ENCODE measurements around the gene NTSR1. TPM values are rescaled to one million over a fixed set of nuclear protein-coding genes. Genes with fewer than 3 reads are reported as not detected.
A peak's percentile ranks its signal among the peaks of the same experiment; 100 is the strongest.

Gene NTSR1
- total RNA-seq, 1 experiment from 2014 or later = 0.98 TPM

DNA sequence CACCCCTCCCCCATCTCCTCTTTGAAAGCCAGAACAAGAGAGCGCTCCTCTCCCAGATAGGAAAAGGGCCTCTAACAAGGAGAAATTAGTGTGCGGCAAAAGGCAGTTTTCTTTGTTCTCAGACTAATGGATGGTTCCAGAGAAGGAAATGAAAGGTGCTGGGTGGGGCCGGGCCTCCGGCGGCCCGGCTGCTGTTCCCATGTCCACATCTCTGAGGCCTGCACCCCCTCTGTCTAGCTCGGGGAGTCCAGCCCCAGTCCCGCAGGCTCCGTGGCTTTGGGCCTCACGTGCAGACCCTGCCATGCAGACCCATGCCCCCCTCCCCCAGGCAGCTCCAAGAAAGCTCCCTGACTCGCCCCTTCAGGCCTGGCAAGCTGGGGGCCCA lies 51.8 kb downstream of the NTSR1 start:
- Histone ChIP-seq H3F3A (ENCODE audit: insufficient read depth, low read depth) (peaks cover 26% of the 10 kb centered on the region; the same call in 1 of the 2 replicates), H3K9me2 (ENCODE audit: insufficient read depth) (no peaks in the 10 kb centered on the region), H3K79me2 (ENCODE audit: low read depth) (no peaks in the 10 kb centered on the region), H3K9me3 (ENCODE audit: insufficient read depth, low read depth) (no peaks in the 10 kb centered on the region), H3K36me3 (ENCODE audit: low read depth) (no peaks in the 10 kb centered on the region), H3K4me3 (no peak overlapping the region), H2AFZ (no peak overlapping the region), H3K27me3 (ENCODE audit: insufficient read depth, low read depth) (no peaks in the 10 kb centered on the region), H3K4me2 (no peak overlapping the region), H3K4me1 (replicated peaks; ENCODE audit: insufficient read depth) (no peaks in the 10 kb centered on the region), H3K27ac (no peak overlapping the region), H4K20me1 (ENCODE audit: insufficient read depth) (no peaks in the 10 kb centered on the region)
- TF ChIP-seq EZH2 (IDR thresholded peaks at IDR 0.05; ENCODE audit: low read depth) = no peak
- TF ChIP-seq, protein P1, sequence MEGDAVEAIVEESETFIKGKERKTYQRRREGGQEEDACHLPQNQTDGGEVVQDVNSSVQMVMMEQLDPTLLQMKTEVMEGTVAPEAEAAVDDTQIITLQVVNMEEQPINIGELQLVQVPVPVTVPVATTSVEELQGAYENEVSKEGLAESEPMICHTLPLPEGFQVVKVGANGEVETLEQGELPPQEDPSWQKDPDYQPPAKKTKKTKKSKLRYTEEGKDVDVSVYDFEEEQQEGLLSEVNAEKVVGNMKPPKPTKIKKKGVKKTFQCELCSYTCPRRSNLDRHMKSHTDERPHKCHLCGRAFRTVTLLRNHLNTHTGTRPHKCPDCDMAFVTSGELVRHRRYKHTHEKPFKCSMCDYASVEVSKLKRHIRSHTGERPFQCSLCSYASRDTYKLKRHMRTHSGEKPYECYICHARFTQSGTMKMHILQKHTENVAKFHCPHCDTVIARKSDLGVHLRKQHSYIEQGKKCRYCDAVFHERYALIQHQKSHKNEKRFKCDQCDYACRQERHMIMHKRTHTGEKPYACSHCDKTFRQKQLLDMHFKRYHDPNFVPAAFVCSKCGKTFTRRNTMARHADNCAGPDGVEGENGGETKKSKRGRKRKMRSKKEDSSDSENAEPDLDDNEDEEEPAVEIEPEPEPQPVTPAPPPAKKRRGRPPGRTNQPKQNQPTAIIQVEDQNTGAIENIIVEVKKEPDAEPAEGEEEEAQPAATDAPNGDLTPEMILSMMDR (conservative IDR thresholded peaks at IDR 0.05) = no peak
- intact Hi-C loops (cut with micrococcal nuclease; ENCODE audit: unreplicated experiment) = no loop called here
- POLR2A ChIA-PET (ENCODE audit: unreplicated experiment) = no interaction called here
- no peak for DNase-seq
- BruUV-seq (replicated peaks) = no TSS peak
- CTCF ChIA-PET = no interaction called here

DNA sequence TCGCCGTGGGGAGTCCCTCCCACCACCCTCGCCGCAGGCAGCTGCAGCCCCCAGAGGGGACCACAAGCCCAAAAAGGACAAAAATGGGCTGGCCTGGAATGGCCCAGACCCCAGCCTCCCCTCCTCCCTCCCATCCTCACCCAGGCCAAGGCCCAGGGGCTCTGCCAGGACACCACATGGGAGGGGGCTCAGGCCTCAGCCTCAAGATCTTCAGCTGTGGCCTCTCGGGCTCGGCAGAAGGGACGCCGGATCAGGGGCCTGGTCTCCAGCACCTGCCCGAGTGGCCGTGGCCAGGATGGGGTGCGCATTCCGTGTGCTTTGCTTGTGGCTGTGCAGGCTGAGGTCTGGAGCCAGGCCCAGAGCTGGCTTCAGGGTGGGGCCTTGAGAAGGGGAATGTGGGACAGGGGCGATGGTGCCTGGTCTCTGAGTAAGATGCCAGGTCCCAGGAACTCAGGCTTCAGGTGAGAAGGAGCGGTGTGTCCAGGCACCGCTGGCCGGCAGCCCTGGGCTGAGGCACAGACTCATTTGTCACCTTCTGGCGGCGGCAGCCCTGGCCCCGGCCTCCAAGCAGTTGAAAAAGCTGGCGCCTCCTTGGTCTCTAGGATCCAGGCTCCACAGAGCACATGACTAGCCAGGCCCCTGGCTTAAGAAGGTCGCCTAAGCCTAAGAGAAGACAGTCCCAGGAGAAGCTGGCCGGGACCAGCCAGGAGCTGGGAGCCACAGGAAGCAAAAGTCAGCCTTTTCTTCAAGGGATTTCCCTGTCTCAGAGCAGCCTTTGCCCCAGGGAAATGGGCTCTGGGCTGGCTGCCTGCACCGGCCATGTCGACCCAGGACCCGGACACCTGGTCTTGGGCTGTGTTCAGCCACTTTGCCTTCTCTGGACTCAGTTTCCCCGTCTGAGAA lies 52.5 kb downstream of the NTSR1 start:
- CTCF ChIA-PET = no interaction called here
- peaks cover 27% of the 10 kb centered on the region; the same call in 1 of the 2 replicates for H3F3A ChIP-seq (ENCODE audit: insufficient read depth, low read depth)
- H3K9me3 ChIP-seq (ENCODE audit: insufficient read depth, low read depth) = no peaks in the 10 kb centered on the region
- no peak overlapping the region for H3K4me2 ChIP-seq
- no TSS peak for BruUV-seq (replicated peaks)
- H3K9me2 ChIP-seq (ENCODE audit: insufficient read depth) = no peaks in the 10 kb centered on the region
- no peak overlapping the region for H3K27ac ChIP-seq
- TF ChIP-seq EZH2 (IDR thresholded peaks at IDR 0.05; ENCODE audit: low read depth) = no peak
- TF ChIP-seq, protein P1 (conservative IDR thresholded peaks at IDR 0.05) = no peak
- peak in 1 of 2 experiments; percentile 38 for DNase-seq
- H3K4me1 ChIP-seq (replicated peaks; ENCODE audit: insufficient read depth) = peaks cover 2% of the 10 kb centered on the region; the same call in 1 of the 2 replicates
- H4K20me1 ChIP-seq (ENCODE audit: insufficient read depth) = no peaks in the 10 kb centered on the region
- POLR2A ChIA-PET (ENCODE audit: unreplicated experiment) = interaction anchor here (0.5 kb wide), 1 partner anchor 278 kb away, joined by 3 read pairs; no protein-coding TSS in a partner anchor
- H3K27me3 ChIP-seq (ENCODE audit: insufficient read depth, low read depth) = 0 out of 2 replicates have a peak, but pooled peaks cover 5% of the 10 kb centered on the region
- intact Hi-C loops (cut with micrococcal nuclease; ENCODE audit: unreplicated experiment) = no loop called here
- no peaks in the 10 kb centered on the region for H3K79me2 ChIP-seq (ENCODE audit: low read depth)
- no peaks in the 10 kb centered on the region for H3K36me3 ChIP-seq (ENCODE audit: low read depth)
- H3K4me3 ChIP-seq = no peak overlapping the region
- no peak overlapping the region for H2AFZ ChIP-seq

DNA sequence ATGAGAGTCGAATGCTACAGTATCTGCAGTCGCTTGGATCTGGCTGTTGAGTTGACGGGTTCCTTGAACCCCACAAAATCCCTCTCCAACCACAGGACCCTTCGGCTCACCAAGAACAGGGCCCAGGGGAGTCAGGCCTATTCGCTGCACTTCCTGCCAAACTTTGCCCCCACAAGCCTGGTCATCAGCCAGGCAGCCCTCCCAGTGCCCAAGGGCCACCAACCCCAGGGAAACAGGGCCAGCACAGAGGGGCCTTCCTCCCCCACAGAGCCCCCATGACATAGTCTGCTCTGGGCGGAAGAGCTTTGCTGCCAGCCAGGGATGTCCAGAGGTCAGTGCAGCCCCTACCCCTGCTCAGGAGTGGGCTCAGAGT lies 53.1 kb downstream of the NTSR1 start:
- Histone ChIP-seq H3K27ac (no peak overlapping the region), H2AFZ (no peak overlapping the region), H3F3A (ENCODE audit: insufficient read depth, low read depth) (peaks cover 23% of the 10 kb centered on the region; the same call in 1 of the 2 replicates), H3K36me3 (ENCODE audit: low read depth) (no peaks in the 10 kb centered on the region), H3K4me3 (no peak overlapping the region), H3K4me1 (replicated peaks; ENCODE audit: insufficient read depth) (peaks cover 9% of the 10 kb centered on the region), H4K20me1 (ENCODE audit: insufficient read depth) (no peaks in the 10 kb centered on the region), H3K4me2 (no peak overlapping the region), H3K27me3 (ENCODE audit: insufficient read depth, low read depth) (0 out of 2 replicates have a peak, but pooled peaks cover 5% of the 10 kb centered on the region), H3K9me3 (ENCODE audit: insufficient read depth, low read depth) (no peaks in the 10 kb centered on the region), H3K79me2 (ENCODE audit: low read depth) (no peaks in the 10 kb centered on the region), H3K9me2 (ENCODE audit: insufficient read depth) (no peaks in the 10 kb centered on the region)
- no peak for TF ChIP-seq EZH2 (IDR thresholded peaks at IDR 0.05; ENCODE audit: low read depth)
- TF ChIP-seq, protein P1 (conservative IDR thresholded peaks at IDR 0.05) = no peak
- intact Hi-C loops (cut with micrococcal nuclease; ENCODE audit: unreplicated experiment) = no loop called here
- ChIA-PET CTCF (no interaction called here), POLR2A (ENCODE audit: unreplicated experiment) (no interaction called here)
- no peak for DNase-seq
- no TSS peak for BruUV-seq (replicated peaks)

All from PC-9 (cell line).